PC-3 (cell line): ENCODE data around the gene KYNU.

Experiments used
- CTCF ChIP-seq: fragments of 300-600 bp; sonication (generic); conservative IDR thresholded peaks from 2 replicates; pipeline ENCODE4 v1.5.1; 2017; ENCODE audit warnings: antibody characterized with exemption, low read depth, mild to moderate bottlenecking, low read length
- EZH2 ChIP-seq: fragments of 300-600 bp; sonication (generic); IDR thresholded peaks from one replicate; pipeline ENCODE4 v1.6.1; 2017; ENCODE audit warnings: antibody characterized with exemption, mild to moderate bottlenecking, low read length; ENCODE audit not compliant: unreplicated experiment
- EZH2phosphoT487 ChIP-seq: fragments of 300-600 bp; sonication (generic); IDR thresholded peaks from 2 replicates; pipeline ENCODE4 v1.6.1; 2018; ENCODE audit warnings: mild to moderate bottlenecking, antibody characterized with exemption, low read length, borderline replicate concordance

- no peak for TF ChIP-seq EZH2phosphoT487
- TF ChIP-seq CTCF, result no peak
- TF ChIP-seq EZH2, result no peak
Observed at GRCh38 chr2:142885543-142885942, 8.1 kb downstream of the KYNU start.
